GM13977 (cell line): ENCODE data around the gene OSBPL8.

Source experiments
- DNase-seq: peaks from one replicate; pipeline ENCODE4 v3.0.0; 2012; ENCODE audit warnings: low spot score
- in situ Hi-C: fragments of 300-500 bp; cut with MboI; formaldehyde crosslinking; loops from one replicate; pipeline ENCODE4 v1.12.0; 2022; ENCODE audit warnings: low sequenced_read_pairs, low pct_unique_long_range_greater_than_20kb, mixed read lengths, inconsistent platforms; ENCODE audit not compliant: unreplicated experiment
- TF ChIP-seq, protein P1 (sequence below): IDR thresholded peaks from 2 replicates; pipeline ENCODE4 v1.5.1; 2012; ENCODE audit warnings: mild to moderate bottlenecking, control low read depth; ENCODE audit not compliant: insufficient read depth; ENCODE audit errors: extremely low read depth, missing control alignments

OSBPL8 gene

DNA sequence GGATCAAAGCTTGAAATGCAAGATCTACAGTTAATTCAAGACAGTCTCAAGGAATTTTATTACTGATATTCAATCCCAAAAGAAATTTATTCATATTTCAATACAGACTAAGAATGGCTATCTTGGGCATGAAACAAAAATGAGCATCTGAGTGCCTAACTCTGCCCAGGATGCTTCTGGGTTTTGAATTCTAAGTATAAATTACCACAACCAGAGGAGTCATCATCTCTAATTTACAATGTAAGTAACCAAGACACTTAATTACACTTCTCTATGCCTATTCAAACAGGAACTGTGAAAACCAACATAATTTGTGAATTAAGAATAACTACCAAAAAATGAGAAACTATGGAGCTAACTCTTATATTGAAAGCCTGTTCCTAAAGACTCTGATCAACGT, 14.1 kb downstream of the OSBPL8 start:
- in situ Hi-C loops = no loop called here
- no peak for DNase-seq
- TF ChIP-seq, protein P1, sequence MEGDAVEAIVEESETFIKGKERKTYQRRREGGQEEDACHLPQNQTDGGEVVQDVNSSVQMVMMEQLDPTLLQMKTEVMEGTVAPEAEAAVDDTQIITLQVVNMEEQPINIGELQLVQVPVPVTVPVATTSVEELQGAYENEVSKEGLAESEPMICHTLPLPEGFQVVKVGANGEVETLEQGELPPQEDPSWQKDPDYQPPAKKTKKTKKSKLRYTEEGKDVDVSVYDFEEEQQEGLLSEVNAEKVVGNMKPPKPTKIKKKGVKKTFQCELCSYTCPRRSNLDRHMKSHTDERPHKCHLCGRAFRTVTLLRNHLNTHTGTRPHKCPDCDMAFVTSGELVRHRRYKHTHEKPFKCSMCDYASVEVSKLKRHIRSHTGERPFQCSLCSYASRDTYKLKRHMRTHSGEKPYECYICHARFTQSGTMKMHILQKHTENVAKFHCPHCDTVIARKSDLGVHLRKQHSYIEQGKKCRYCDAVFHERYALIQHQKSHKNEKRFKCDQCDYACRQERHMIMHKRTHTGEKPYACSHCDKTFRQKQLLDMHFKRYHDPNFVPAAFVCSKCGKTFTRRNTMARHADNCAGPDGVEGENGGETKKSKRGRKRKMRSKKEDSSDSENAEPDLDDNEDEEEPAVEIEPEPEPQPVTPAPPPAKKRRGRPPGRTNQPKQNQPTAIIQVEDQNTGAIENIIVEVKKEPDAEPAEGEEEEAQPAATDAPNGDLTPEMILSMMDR = no peak

DNA sequence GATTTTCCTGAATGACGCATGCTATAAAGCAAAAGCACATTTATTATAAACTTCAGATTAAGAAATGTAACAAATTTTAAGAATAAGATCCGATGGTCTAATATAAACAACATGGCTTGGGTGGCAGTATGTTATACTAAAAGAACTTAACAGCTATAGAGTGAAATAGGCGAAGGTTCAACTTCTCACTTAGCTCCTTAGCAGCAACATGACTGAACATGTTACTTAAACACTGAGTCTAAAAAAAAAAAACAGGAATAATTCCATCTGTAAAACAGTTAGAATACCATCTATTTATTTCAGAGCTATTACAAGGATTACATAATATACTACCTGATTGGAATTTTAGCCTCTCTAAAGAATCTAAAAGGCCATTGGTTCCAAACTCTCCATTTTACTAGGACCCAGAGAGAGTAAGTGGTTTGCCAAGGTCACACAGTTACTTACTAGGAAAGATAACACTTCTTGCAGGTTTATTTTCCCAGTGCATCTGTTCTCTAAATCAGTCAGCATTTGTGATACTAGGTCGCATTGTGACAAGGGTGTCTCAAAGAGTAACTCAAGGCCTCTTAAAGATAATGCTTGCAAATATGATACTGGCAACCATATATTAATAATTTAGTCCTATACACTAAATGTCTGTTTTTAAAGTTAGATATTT, 14.8 kb downstream of the OSBPL8 start:
- in situ Hi-C loops = no loop called here
- DNase-seq = no peak
- TF ChIP-seq, protein P1 = no peak

DNA sequence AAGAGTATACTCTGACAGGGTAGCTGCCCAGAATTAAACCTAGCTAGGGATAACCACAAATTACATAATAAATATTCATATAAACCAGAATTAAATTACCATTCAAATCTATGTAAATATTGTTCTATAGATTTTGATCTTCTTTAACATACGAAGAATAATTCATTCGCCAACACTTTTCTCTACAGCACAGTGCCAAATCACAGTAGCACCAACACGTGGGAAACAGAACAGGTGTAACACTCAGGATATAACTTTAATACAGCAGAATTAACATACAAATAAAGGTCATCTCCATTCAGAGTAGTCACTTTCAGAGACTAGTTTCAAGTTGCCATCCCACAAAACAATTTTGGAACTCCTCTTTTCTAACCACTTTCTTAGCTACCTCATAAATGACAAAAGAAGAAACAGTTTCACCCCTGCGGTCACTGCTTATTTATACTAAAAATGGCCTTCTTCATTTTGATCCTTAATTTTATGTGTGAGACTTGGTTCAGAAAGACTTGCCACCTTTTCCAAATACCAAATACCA, 15.7 kb downstream of the OSBPL8 start:
- DNase-seq = no peak
- in situ Hi-C loops = no loop called here
- TF ChIP-seq, protein P1 = no peak

DNA sequence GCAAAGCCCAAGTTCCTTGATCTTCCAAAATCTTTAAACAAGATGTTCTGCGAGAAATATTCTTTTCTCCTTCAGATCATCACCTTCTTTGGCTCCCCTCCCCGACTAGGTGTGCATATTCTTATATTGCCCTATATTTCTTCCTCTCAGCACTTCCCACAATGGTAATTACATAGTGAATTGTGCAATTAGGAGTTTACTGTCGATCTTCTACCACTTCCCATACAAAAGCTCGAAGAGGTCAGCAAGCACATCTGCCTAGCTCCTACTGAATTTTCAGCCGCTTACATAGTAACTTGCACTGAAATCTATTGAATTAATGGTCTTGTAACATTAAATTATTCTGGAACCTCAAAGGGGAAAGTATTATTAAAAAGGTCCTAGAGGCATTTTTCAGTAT, 16.7 kb downstream of the OSBPL8 start:
- TF ChIP-seq, protein P1 = no peak
- in situ Hi-C loops = no loop called here
- no peak for DNase-seq

DNA sequence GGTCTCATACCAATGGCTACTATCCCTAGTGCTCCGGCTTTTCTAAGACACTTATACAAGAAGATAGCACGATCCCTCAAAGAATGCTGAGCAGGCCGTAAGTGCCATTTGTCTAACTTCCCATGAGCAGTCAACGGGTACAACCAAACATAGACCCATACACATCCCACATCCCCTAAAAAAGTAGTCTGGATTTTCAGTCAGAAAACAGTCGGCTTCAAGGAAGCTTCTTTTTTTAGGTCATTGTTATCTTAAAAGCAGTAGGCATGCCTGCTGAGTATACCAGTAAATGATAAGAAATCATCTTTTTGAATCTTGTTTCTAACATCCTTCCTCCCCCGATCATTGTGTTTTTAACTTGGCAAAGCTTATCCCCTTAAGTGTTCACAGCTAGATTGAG, 19.8 kb downstream of the OSBPL8 start:
- in situ Hi-C loops = no loop called here
- no peak for DNase-seq
- TF ChIP-seq, protein P1 = no peak

DNA sequence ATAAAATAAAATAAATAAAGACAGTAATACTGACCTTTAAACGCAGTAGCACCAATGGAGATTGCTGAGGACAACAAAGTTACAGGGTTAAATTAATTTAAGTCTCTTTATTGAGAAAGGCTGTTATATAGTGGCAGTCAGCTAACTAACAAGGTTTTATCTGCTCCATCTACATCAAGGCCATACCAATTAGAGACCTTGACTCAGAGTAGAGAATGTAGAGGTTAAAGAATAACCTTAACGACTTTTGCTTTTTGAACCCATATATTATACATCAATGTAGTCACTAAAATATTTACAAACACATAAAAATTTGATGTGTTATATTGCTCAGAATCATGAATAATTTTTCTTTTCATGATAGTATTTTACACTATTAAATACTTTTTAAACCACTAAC, 21.6 kb downstream of the OSBPL8 start:
- TF ChIP-seq, protein P1 = no peak
- DNase-seq = no peak
- in situ Hi-C loops = no loop called here
